HK-2 (cell line): ENCODE results near the gene PSMG1.
"Not testable (repeated sequence)": the region's sequence is repeated elsewhere in the genome, so short reads cannot be mapped to it uniquely, and the experiment has no call there.

Experiments used
- DNase-seq: peaks from one replicate; pipeline ENCODE4 v3.0.0-alpha.2; 2018; ENCODE audit not compliant: unreplicated experiment

PSMG1 gene

GRCh38 chr21:39156024-39156423 is 27.2 kb downstream of the PSMG1 start:
- DNase-seq: no peak

- DNase-seq: no peak
These were observed 27.7 kb downstream of the PSMG1 start for GRCh38 chr21:39155578-39155977.

GRCh38 chr21:39153842-39154241 is 29.4 kb downstream of the PSMG1 start:
- no peak for DNase-seq

GRCh38 chr21:39153373-39153772 is 29.9 kb downstream of the PSMG1 start:
- DNase-seq: no peak

GRCh38 chr21:39152271-39152670 is 31.0 kb downstream of the PSMG1 start:
- DNase-seq: no peak

GRCh38 chr21:39150877-39151276 is 32.4 kb downstream of the PSMG1 start:
- no peak for DNase-seq

GRCh38 chr21:39150316-39150715 is 32.9 kb downstream of the PSMG1 start:
- no peak for DNase-seq

- no peak for DNase-seq
These were observed 33.4 kb downstream of the PSMG1 start for GRCh38 chr21:39149882-39150281.

- no peak for DNase-seq
These were observed 34.3 kb downstream of the PSMG1 start for GRCh38 chr21:39148975-39149374.

- no peak for DNase-seq
These were observed 39.1 kb downstream of the PSMG1 start for GRCh38 chr21:39144191-39144590.

- no peak for DNase-seq
These were observed 40.3 kb downstream of the PSMG1 start for GRCh38 chr21:39142972-39143371.

GRCh38 chr21:39141502-39141901 is 41.7 kb downstream of the PSMG1 start:
- DNase-seq: no peak

GRCh38 chr21:39137248-39138178 is 45.7 kb downstream of the PSMG1 start:
- DNase-seq: peak; percentile 7

- DNase-seq: peak; percentile 11
These were observed 46.5 kb downstream of the PSMG1 start for GRCh38 chr21:39136711-39137110.

- DNase-seq: not testable (repeated sequence)
These were observed 47.1 kb downstream of the PSMG1 start for GRCh38 chr21:39136138-39136537.

GRCh38 chr21:39134288-39134810 is 48.9 kb downstream of the PSMG1 start:
- no peak for DNase-seq

GRCh38 chr21:39132248-39132647 is 51.0 kb downstream of the PSMG1 start:
- DNase-seq: no peak

GRCh38 chr21:39131791-39132190 is 51.5 kb downstream of the PSMG1 start:
- DNase-seq: no peak

GRCh38 chr21:39127506-39127905 is 55.7 kb downstream of the PSMG1 start:
- DNase-seq: no peak

GRCh38 chr21:39126486-39126806 is 56.8 kb downstream of the PSMG1 start:
- DNase-seq: no peak

GRCh38 chr21:39125752-39126485 is 57.3 kb downstream of the PSMG1 start:
- peak; percentile 9 for DNase-seq
